DND-41 (cell line): ENCODE results near the gene CASP9.

ENCODE experiments used
- ATAC-seq: fragments of 200-7000 bp; cut with Tn5 transposase; 3 replicates; pipeline ENCODE4 v1.9.1; 2021; ENCODE audit warnings: low read depth; ENCODE audit not compliant: insufficient read depth
- DNase-seq: peaks from one replicate; pipeline ENCODE4 v3.0.0-alpha.2; 2020
- H2AFZ ChIP-seq: 2 replicates; pipeline ENCODE4 v1.6.0; 2012; ENCODE audit warnings: low read depth, low read length
- H3K27ac ChIP-seq: 2 replicates; pipeline ENCODE4 v1.5.1; 2012; ENCODE audit warnings: low read length, inconsistent platforms
- H3K27me3 ChIP-seq: fragments of 200-600 bp; sonication (generic); 2 replicates; pipeline ENCODE4 v1.6.0; 2012; ENCODE audit warnings: low read length, mild to moderate bottlenecking, inconsistent platforms; ENCODE audit not compliant: insufficient read depth, poor library complexity
- H3K36me3 ChIP-seq: 2 replicates; pipeline ENCODE4 v1.5.1; 2012; ENCODE audit warnings: low read length, inconsistent platforms; ENCODE audit not compliant: insufficient read depth
- H3K4me1 ChIP-seq: 2 replicates; pipeline ENCODE4 v1.5.1; 2012; ENCODE audit warnings: mild to moderate bottlenecking, low read length; ENCODE audit not compliant: insufficient read depth
- H3K4me2 ChIP-seq: 2 replicates; pipeline ENCODE4 v1.6.0; 2012; ENCODE audit warnings: mild to moderate bottlenecking, moderate library complexity, low read length, inconsistent platforms; ENCODE audit not compliant: insufficient read depth
- H3K4me3 ChIP-seq, 2 experiments: fragments of 200-600 bp in 1 of 2; shearing (Covaris generic) in 1 of 2; 2 replicates each; pipeline ENCODE4 v1.5.1; 2012 to 2016; ENCODE audit warnings: inconsistent platforms in 2 of 2, low read length in 2 of 2, mild to moderate bottlenecking in 2 of 2, low read depth in 1 of 2, moderate library complexity in 1 of 2
- H3K79me2 ChIP-seq: 2 replicates; pipeline ENCODE4 v1.6.0; 2012; ENCODE audit warnings: low read length, inconsistent platforms; ENCODE audit not compliant: insufficient read depth
- H3K9ac ChIP-seq: 2 replicates; pipeline ENCODE4 v1.6.0; 2012; ENCODE audit warnings: low read depth, mild to moderate bottlenecking, inconsistent platforms, low read length, moderate library complexity
- H3K9me3 ChIP-seq: 2 replicates; pipeline ENCODE4 v1.5.1; 2012; ENCODE audit warnings: low read length, moderate library complexity, mild to moderate bottlenecking, inconsistent platforms; ENCODE audit not compliant: insufficient read depth, severe bottlenecking
- H4K20me1 ChIP-seq: 2 replicates; pipeline ENCODE4 v1.6.0; 2012; ENCODE audit warnings: low read length; ENCODE audit not compliant: insufficient read depth
- CTCF ChIP-seq: IDR thresholded peaks from 2 replicates; pipeline ENCODE4 v1.5.1; 2012; ENCODE audit warnings: borderline replicate concordance, low read length, moderate library complexity, mild to moderate bottlenecking; ENCODE audit not compliant: poor library complexity, severe bottlenecking; ENCODE audit errors: extremely low read depth
- EZH2 ChIP-seq: IDR thresholded peaks from 3 replicates; pipeline ENCODE4 v1.6.1; 2012; ENCODE audit warnings: borderline replicate concordance, low read depth, mild to moderate bottlenecking, moderate library complexity, low read length, inconsistent platforms; ENCODE audit not compliant: severe bottlenecking

Gene CASP9

GRCh38 chr1:15452866-15453571, 71.0 kb downstream of the CASP9 start:
- Histone ChIP-seq H3K79me2 (no peaks in the 10 kb centered on the region), H2AFZ (no peak overlapping the region), H3K9ac (no peak overlapping the region), H3K4me2 (no peak overlapping the region), H3K36me3 (no peaks in the 10 kb centered on the region), H3K4me3 (no peak overlapping the region), H3K4me1 (no peaks in the 10 kb centered on the region), H3K9me3 (no peaks in the 10 kb centered on the region), H3K27ac (no peak overlapping the region), H3K27me3 (no peaks in the 10 kb centered on the region), H4K20me1 (no peaks in the 10 kb centered on the region; the same call in 1 of the 2 replicates)
- TF ChIP-seq CTCF (no peak), EZH2 (no peak)
- ATAC-seq (no peak), DNase-seq (no peak)

GRCh38 chr1:15452216-15452615, 71.8 kb downstream of the CASP9 start:
- Histone ChIP-seq H3K9me3 (no peaks in the 10 kb centered on the region), H2AFZ (no peak overlapping the region), H3K4me3 (no peak overlapping the region), H3K79me2 (no peaks in the 10 kb centered on the region), H3K27me3 (no peaks in the 10 kb centered on the region), H4K20me1 (no peaks in the 10 kb centered on the region; the same call in 1 of the 2 replicates), H3K4me1 (no peaks in the 10 kb centered on the region), H3K36me3 (no peaks in the 10 kb centered on the region), H3K4me2 (no peak overlapping the region), H3K9ac (no peak overlapping the region), H3K27ac (no peak overlapping the region)
- ATAC-seq (no peak), DNase-seq (no peak)
- no peak for TF ChIP-seq EZH2
- no peak for TF ChIP-seq CTCF

DNA sequence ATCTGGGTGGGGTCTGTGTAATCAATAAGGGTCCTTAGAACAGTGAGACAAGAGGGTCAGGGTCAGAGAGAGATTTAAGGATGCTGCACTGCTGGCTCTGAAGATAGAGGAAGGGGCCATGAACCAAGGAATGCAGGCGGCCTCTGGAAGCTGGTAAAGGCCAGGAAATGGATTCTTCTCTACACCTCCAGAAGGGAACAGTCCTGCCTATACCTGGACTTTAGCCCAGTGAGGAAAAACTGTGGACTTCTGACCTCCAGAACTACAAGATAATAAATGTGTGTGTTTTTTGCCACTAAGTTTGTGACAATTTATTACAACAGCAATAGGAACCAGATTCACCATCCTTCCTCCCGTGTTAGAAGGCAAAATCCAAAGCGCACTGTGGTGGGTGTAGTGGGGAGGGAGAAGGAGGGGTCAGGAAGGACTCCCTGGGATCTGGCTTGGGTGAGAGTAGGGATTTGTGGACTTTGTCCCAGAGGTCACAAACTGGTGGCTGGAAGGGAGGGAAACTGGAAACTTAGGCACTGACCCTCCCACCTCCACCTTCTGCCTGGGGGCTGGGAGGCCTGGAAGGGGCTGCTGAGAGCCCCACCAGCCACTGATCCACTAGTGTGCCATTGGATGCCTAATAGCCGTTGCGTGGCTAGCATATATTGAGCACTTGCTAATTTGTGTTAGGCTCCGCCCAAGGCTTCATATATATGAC, 72.8 kb downstream of the CASP9 start:
- ATAC-seq (no peak), DNase-seq (no peak)
- Histone ChIP-seq H4K20me1 (no peaks in the 10 kb centered on the region; the same call in 1 of the 2 replicates), H3K4me3 (no peak overlapping the region), H3K4me2 (no peak overlapping the region), H2AFZ (no peak overlapping the region), H3K9ac (no peak overlapping the region), H3K4me1 (no peaks in the 10 kb centered on the region), H3K27me3 (no peaks in the 10 kb centered on the region), H3K27ac (no peak overlapping the region), H3K36me3 (no peaks in the 10 kb centered on the region), H3K9me3 (no peaks in the 10 kb centered on the region), H3K79me2 (no peaks in the 10 kb centered on the region)
- TF ChIP-seq CTCF (no peak), EZH2 (no peak)
